Measurements from ENCODE around the gene HDAC4.

HDAC4 gene

GRCh38 chr2:239424337-239425045, 23.7 kb upstream of the HDAC4 start:
- Histone ChIP-seq H3K9ac (ENCODE audit: low read length) (no peak overlapping the region), H3K27me3 (replicated peaks; ENCODE audit: control insufficient read depth, insufficient read depth, low read length) (peaks cover 21% of the 10 kb centered on the region), H3K9me3 (ENCODE audit: control insufficient read depth, low read length) (no peaks in the 10 kb centered on the region), H3K4me3 (ENCODE audit: low read length) (no peak overlapping the region), H3K36me3 (ENCODE audit: control insufficient read depth, insufficient read depth, low read length, severe bottlenecking) (no peaks in the 10 kb centered on the region), H3K4me1 (ENCODE audit: control insufficient read depth, insufficient read depth, low read length) (no peaks in the 10 kb centered on the region)
- no peak for DNase-seq (ENCODE audit: low read depth)

- Histone ChIP-seq H3K9me3 (ENCODE audit: control insufficient read depth, low read length) (no peaks in the 10 kb centered on the region), H3K36me3 (ENCODE audit: control insufficient read depth, insufficient read depth, low read length, severe bottlenecking) (no peaks in the 10 kb centered on the region), H3K4me1 (ENCODE audit: control insufficient read depth, insufficient read depth, low read length) (no peaks in the 10 kb centered on the region), H3K27me3 (replicated peaks; ENCODE audit: control insufficient read depth, insufficient read depth, low read length) (peaks cover 21% of the 10 kb centered on the region), H3K4me3 (ENCODE audit: low read length) (no peak overlapping the region), H3K9ac (ENCODE audit: low read length) (no peak overlapping the region)
- DNase-seq (ENCODE audit: low read depth), result no peak
Observed at GRCh38 chr2:239423551-239423950, 22.7 kb upstream of the HDAC4 start.

- Histone ChIP-seq H3K4me3 (ENCODE audit: low read length) (no peak overlapping the region), H3K4me1 (ENCODE audit: control insufficient read depth, insufficient read depth, low read length) (no peaks in the 10 kb centered on the region), H3K9ac (ENCODE audit: low read length) (no peak overlapping the region), H3K27me3 (replicated peaks; ENCODE audit: control insufficient read depth, insufficient read depth, low read length) (peaks cover 21% of the 10 kb centered on the region), H3K36me3 (ENCODE audit: control insufficient read depth, insufficient read depth, low read length, severe bottlenecking) (no peaks in the 10 kb centered on the region), H3K9me3 (ENCODE audit: control insufficient read depth, low read length) (no peaks in the 10 kb centered on the region)
- DNase-seq (ENCODE audit: low read depth), result no peak
Observed at GRCh38 chr2:239421851-239422250, 21.0 kb upstream of the HDAC4 start.

GRCh38 chr2:239420082-239420481, 19.3 kb upstream of the HDAC4 start:
- no peak for DNase-seq (ENCODE audit: low read depth)
- H3K36me3 ChIP-seq (ENCODE audit: control insufficient read depth, insufficient read depth, low read length, severe bottlenecking), result no peaks in the 10 kb centered on the region
- no peak overlapping the region for H3K4me3 ChIP-seq (ENCODE audit: low read length)
- H3K9ac ChIP-seq (ENCODE audit: low read length), result no peak overlapping the region
- H3K9me3 ChIP-seq (ENCODE audit: control insufficient read depth, low read length), result peaks cover 1% of the 10 kb centered on the region
- H3K4me1 ChIP-seq (ENCODE audit: control insufficient read depth, insufficient read depth, low read length), result no peaks in the 10 kb centered on the region
- peaks cover 8% of the 10 kb centered on the region for H3K27me3 ChIP-seq (replicated peaks; ENCODE audit: control insufficient read depth, insufficient read depth, low read length)

- no peak overlapping the region for H3K9ac ChIP-seq (ENCODE audit: low read length)
- DNase-seq (ENCODE audit: low read depth), result no peak
- peaks cover 13% of the 10 kb centered on the region for H3K9me3 ChIP-seq (ENCODE audit: control insufficient read depth, low read length)
- no peak overlapping the region for H3K4me3 ChIP-seq (ENCODE audit: low read length)
- peaks cover 7% of the 10 kb centered on the region for H3K27me3 ChIP-seq (replicated peaks; ENCODE audit: control insufficient read depth, insufficient read depth, low read length)
- H3K4me1 ChIP-seq (ENCODE audit: control insufficient read depth, insufficient read depth, low read length), result no peaks in the 10 kb centered on the region
- no peaks in the 10 kb centered on the region for H3K36me3 ChIP-seq (ENCODE audit: control insufficient read depth, insufficient read depth, low read length, severe bottlenecking)
Observed at GRCh38 chr2:239418918-239419317, 18.1 kb upstream of the HDAC4 start.

GRCh38 chr2:239412905-239413603, 12.2 kb upstream of the HDAC4 start:
- peaks cover 5% of the 10 kb centered on the region for H3K27me3 ChIP-seq (replicated peaks; ENCODE audit: control insufficient read depth, insufficient read depth, low read length)
- H3K4me3 ChIP-seq (ENCODE audit: low read length), result no peak overlapping the region
- H3K36me3 ChIP-seq (ENCODE audit: control insufficient read depth, insufficient read depth, low read length, severe bottlenecking), result no peaks in the 10 kb centered on the region
- H3K9me3 ChIP-seq (ENCODE audit: control insufficient read depth, low read length), result peaks cover 48% of the 10 kb centered on the region
- H3K9ac ChIP-seq (ENCODE audit: low read length), result no peak overlapping the region
- DNase-seq (ENCODE audit: low read depth), result no peak
- H3K4me1 ChIP-seq (ENCODE audit: control insufficient read depth, insufficient read depth, low read length), result no peaks in the 10 kb centered on the region

GRCh38 chr2:239411549-239412319, 10.9 kb upstream of the HDAC4 start:
- Histone ChIP-seq H3K9ac (ENCODE audit: low read length) (no peak overlapping the region), H3K9me3 (ENCODE audit: control insufficient read depth, low read length) (peaks cover 48% of the 10 kb centered on the region), H3K4me1 (ENCODE audit: control insufficient read depth, insufficient read depth, low read length) (no peaks in the 10 kb centered on the region), H3K27me3 (replicated peaks; ENCODE audit: control insufficient read depth, insufficient read depth, low read length) (peaks cover 5% of the 10 kb centered on the region), H3K36me3 (ENCODE audit: control insufficient read depth, insufficient read depth, low read length, severe bottlenecking) (no peaks in the 10 kb centered on the region), H3K4me3 (ENCODE audit: low read length) (no peak overlapping the region)
- no peak for DNase-seq (ENCODE audit: low read depth)

- H3K4me1 ChIP-seq (ENCODE audit: control insufficient read depth, insufficient read depth, low read length), result no peaks in the 10 kb centered on the region
- no peak overlapping the region for H3K9ac ChIP-seq (ENCODE audit: low read length)
- no peak for DNase-seq (ENCODE audit: low read depth)
- no peak overlapping the region for H3K4me3 ChIP-seq (ENCODE audit: low read length)
- H3K27me3 ChIP-seq (replicated peaks; ENCODE audit: control insufficient read depth, insufficient read depth, low read length), result peaks cover 5% of the 10 kb centered on the region
- H3K9me3 ChIP-seq (ENCODE audit: control insufficient read depth, low read length), result peaks cover 48% of the 10 kb centered on the region
- no peaks in the 10 kb centered on the region for H3K36me3 ChIP-seq (ENCODE audit: control insufficient read depth, insufficient read depth, low read length, severe bottlenecking)
Observed at GRCh38 chr2:239411117-239411516, 10.3 kb upstream of the HDAC4 start.

GRCh38 chr2:239409976-239410375, 9.2 kb upstream of the HDAC4 start:
- DNase-seq (ENCODE audit: low read depth), result no peak
- H3K4me1 ChIP-seq (ENCODE audit: control insufficient read depth, insufficient read depth, low read length), result no peaks in the 10 kb centered on the region
- H3K27me3 ChIP-seq (replicated peaks; ENCODE audit: control insufficient read depth, insufficient read depth, low read length), result peaks cover 5% of the 10 kb centered on the region
- H3K36me3 ChIP-seq (ENCODE audit: control insufficient read depth, insufficient read depth, low read length, severe bottlenecking), result no peaks in the 10 kb centered on the region
- H3K9ac ChIP-seq (ENCODE audit: low read length), result no peak overlapping the region
- peaks cover 46% of the 10 kb centered on the region for H3K9me3 ChIP-seq (ENCODE audit: control insufficient read depth, low read length)
- H3K4me3 ChIP-seq (ENCODE audit: low read length), result no peak overlapping the region

- Histone ChIP-seq H3K9me3 (ENCODE audit: control insufficient read depth, low read length) (peaks cover 21% of the 10 kb centered on the region), H3K36me3 (ENCODE audit: control insufficient read depth, insufficient read depth, low read length, severe bottlenecking) (no peaks in the 10 kb centered on the region), H3K4me1 (ENCODE audit: control insufficient read depth, insufficient read depth, low read length) (peaks cover 6% of the 10 kb centered on the region), H3K27me3 (replicated peaks; ENCODE audit: control insufficient read depth, insufficient read depth, low read length) (peaks cover 5% of the 10 kb centered on the region), H3K4me3 (ENCODE audit: low read length) (no peak overlapping the region), H3K9ac (ENCODE audit: low read length) (no peak overlapping the region)
- no peak for DNase-seq (ENCODE audit: low read depth)
Observed at GRCh38 chr2:239407112-239407511, 6.3 kb upstream of the HDAC4 start.

- peaks cover 5% of the 10 kb centered on the region for H3K27me3 ChIP-seq (replicated peaks; ENCODE audit: control insufficient read depth, insufficient read depth, low read length)
- H3K9ac ChIP-seq (ENCODE audit: low read length), result no peak overlapping the region
- no peaks in the 10 kb centered on the region for H3K36me3 ChIP-seq (ENCODE audit: control insufficient read depth, insufficient read depth, low read length, severe bottlenecking)
- peaks cover 6% of the 10 kb centered on the region for H3K4me1 ChIP-seq (ENCODE audit: control insufficient read depth, insufficient read depth, low read length)
- H3K4me3 ChIP-seq (ENCODE audit: low read length), result no peak overlapping the region
- peaks cover 18% of the 10 kb centered on the region for H3K9me3 ChIP-seq (ENCODE audit: control insufficient read depth, low read length)
- no peak for DNase-seq (ENCODE audit: low read depth)
Observed at GRCh38 chr2:239406316-239406995, 5.6 kb upstream of the HDAC4 start.

Data from adipocyte (in vitro differentiated cells).